ENCODE data around the gene PDCD2.
"Not testable (repeated sequence)": the region's sequence is repeated elsewhere in the genome, so short reads cannot be mapped to it uniquely, and the experiment has no call there.

GRCh38 chr6:170527995-170528394 is 56.4 kb downstream of the PDCD2 start:
- not testable (repeated sequence) for TF ChIP-seq CTCF (conservative IDR thresholded peaks at IDR 0.05 in 1 of 2, IDR thresholded peaks at IDR 0.05 in 1 of 2; ENCODE audit: low read depth in 1 of 2, low read length in 2 of 2); EZH2 (IDR thresholded peaks at IDR 0.05; ENCODE audit: low read length, missing control alignments)

All from fibroblast of lung (primary cell).